ENCODE results near the gene PRKAA2.

PRKAA2 gene

DNA sequence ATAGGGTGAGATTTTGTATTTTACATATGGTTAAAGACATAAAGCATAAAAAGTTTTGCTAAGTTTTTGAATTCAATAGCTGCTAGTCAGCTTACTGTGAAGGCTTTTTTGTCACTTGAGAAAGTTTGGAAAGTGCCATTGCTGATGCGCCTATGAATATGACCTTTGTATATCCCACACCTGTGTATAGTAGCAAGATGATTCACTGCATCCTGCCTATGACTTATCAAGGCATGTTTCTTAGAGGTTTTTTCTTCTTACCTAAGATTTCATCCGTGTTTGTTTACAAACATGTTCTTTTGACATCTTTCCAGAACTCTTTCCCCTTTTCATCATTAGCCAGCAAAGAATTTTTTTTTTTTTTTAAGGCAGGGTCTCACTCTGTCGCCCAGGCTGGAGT lies 51.5 kb downstream of the PRKAA2 start:
- Histone ChIP-seq H3K4me1 (ENCODE audit: insufficient read depth, low read length, severe bottlenecking) (no peaks in the 10 kb centered on the region), H3K4me2 (ENCODE audit: low read length) (no peak overlapping the region), H3K4me3 (ENCODE audit: low read depth, low read length, poor library complexity, severe bottlenecking) (no peak overlapping the region), H2AFZ (ENCODE audit: low read length) (no peak overlapping the region), H3K27ac (ENCODE audit: low read depth, low read length, poor library complexity, severe bottlenecking) (no peak overlapping the region), H3K79me2 (ENCODE audit: insufficient read depth, low read length) (no peaks in the 10 kb centered on the region), H3F3A (ENCODE audit: insufficient read depth, low read length) (no peaks in the 10 kb centered on the region), H3K27me3 (ENCODE audit: insufficient read depth, low read length) (no peaks in the 10 kb centered on the region), H3K9ac (ENCODE audit: low read length) (no peak overlapping the region), H4K20me1 (ENCODE audit: insufficient read depth, low read length) (no peaks in the 10 kb centered on the region), H3K9me3 (ENCODE audit: low read length) (0 out of 2 replicates have a peak, but pooled peaks cover 2% of the 10 kb centered on the region), H3K36me3 (ENCODE audit: insufficient read depth, low read length) (no peaks in the 10 kb centered on the region), H3K9me2 (ENCODE audit: low read depth, low read length) (no peaks in the 10 kb centered on the region)
- TF ChIP-seq EZH2 (IDR thresholded peaks at IDR 0.05; ENCODE audit: borderline replicate concordance, low read length): no peak
- TF ChIP-seq, protein P1, sequence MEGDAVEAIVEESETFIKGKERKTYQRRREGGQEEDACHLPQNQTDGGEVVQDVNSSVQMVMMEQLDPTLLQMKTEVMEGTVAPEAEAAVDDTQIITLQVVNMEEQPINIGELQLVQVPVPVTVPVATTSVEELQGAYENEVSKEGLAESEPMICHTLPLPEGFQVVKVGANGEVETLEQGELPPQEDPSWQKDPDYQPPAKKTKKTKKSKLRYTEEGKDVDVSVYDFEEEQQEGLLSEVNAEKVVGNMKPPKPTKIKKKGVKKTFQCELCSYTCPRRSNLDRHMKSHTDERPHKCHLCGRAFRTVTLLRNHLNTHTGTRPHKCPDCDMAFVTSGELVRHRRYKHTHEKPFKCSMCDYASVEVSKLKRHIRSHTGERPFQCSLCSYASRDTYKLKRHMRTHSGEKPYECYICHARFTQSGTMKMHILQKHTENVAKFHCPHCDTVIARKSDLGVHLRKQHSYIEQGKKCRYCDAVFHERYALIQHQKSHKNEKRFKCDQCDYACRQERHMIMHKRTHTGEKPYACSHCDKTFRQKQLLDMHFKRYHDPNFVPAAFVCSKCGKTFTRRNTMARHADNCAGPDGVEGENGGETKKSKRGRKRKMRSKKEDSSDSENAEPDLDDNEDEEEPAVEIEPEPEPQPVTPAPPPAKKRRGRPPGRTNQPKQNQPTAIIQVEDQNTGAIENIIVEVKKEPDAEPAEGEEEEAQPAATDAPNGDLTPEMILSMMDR (IDR thresholded peaks at IDR 0.05; ENCODE audit: low read length): no peak

DNA sequence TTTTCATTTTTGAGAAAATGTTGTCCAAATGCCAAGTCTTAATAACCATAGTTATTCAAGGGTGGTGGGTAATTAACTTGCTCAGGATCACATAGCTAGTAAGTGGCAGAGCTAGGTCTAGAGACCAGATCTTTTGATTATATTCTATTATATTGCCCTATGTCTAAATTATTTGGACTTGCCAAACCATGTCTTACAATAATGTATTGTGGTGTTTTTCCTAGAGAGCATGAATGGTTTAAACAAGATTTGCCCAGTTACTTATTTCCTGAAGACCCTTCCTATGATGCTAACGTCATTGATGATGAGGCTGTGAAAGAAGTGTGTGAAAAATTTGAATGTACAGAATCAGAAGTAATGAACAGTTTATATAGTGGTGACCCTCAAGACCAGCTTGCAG lies 58.6 kb downstream of the PRKAA2 start:
- Histone ChIP-seq H3K4me3 (ENCODE audit: low read depth, low read length, poor library complexity, severe bottlenecking) (no peak overlapping the region), H3K79me2 (ENCODE audit: insufficient read depth, low read length) (no peaks in the 10 kb centered on the region), H3F3A (ENCODE audit: insufficient read depth, low read length) (no peaks in the 10 kb centered on the region), H3K4me1 (ENCODE audit: insufficient read depth, low read length, severe bottlenecking) (no peaks in the 10 kb centered on the region), H3K27me3 (ENCODE audit: insufficient read depth, low read length) (no peaks in the 10 kb centered on the region), H3K9me2 (ENCODE audit: low read depth, low read length) (no peaks in the 10 kb centered on the region), H3K9me3 (ENCODE audit: low read length) (0 out of 2 replicates have a peak, but pooled peaks cover 2% of the 10 kb centered on the region), H3K36me3 (ENCODE audit: insufficient read depth, low read length) (no peaks in the 10 kb centered on the region), H3K27ac (ENCODE audit: low read depth, low read length, poor library complexity, severe bottlenecking) (no peak overlapping the region), H3K9ac (ENCODE audit: low read length) (no peak overlapping the region), H3K4me2 (ENCODE audit: low read length) (no peak overlapping the region), H4K20me1 (ENCODE audit: insufficient read depth, low read length) (no peaks in the 10 kb centered on the region), H2AFZ (ENCODE audit: low read length) (no peak overlapping the region)
- TF ChIP-seq, protein P1 (IDR thresholded peaks at IDR 0.05; ENCODE audit: low read length): no peak
- TF ChIP-seq EZH2 (IDR thresholded peaks at IDR 0.05; ENCODE audit: borderline replicate concordance, low read length): no peak

DNA sequence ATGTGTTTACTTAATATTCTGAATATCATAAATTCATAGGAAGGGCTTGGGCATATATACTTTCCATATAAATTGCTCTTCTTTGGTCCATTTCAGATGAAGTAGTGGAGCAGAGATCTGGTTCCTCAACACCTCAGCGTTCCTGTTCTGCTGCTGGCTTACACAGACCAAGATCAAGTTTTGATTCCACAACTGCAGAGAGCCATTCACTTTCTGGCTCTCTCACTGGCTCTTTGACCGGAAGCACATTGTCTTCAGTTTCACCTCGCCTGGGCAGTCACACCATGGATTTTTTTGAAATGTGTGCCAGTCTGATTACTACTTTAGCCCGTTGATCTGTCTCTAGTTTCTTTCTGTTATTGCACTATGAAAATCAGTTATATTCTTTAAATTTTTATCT lies 62.3 kb downstream of the PRKAA2 start:
- Histone ChIP-seq H3F3A (ENCODE audit: insufficient read depth, low read length) (no peaks in the 10 kb centered on the region), H3K4me2 (ENCODE audit: low read length) (no peak overlapping the region), H2AFZ (ENCODE audit: low read length) (no peak overlapping the region), H3K4me3 (ENCODE audit: low read depth, low read length, poor library complexity, severe bottlenecking) (no peak overlapping the region), H3K9me3 (ENCODE audit: low read length) (no peaks in the 10 kb centered on the region), H4K20me1 (ENCODE audit: insufficient read depth, low read length) (no peaks in the 10 kb centered on the region), H3K79me2 (ENCODE audit: insufficient read depth, low read length) (no peaks in the 10 kb centered on the region), H3K27me3 (ENCODE audit: insufficient read depth, low read length) (no peaks in the 10 kb centered on the region), H3K36me3 (ENCODE audit: insufficient read depth, low read length) (no peaks in the 10 kb centered on the region), H3K27ac (ENCODE audit: low read depth, low read length, poor library complexity, severe bottlenecking) (no peak overlapping the region), H3K4me1 (ENCODE audit: insufficient read depth, low read length, severe bottlenecking) (no peaks in the 10 kb centered on the region), H3K9ac (ENCODE audit: low read length) (no peak overlapping the region), H3K9me2 (ENCODE audit: low read depth, low read length) (no peaks in the 10 kb centered on the region)
- TF ChIP-seq, protein P1 (IDR thresholded peaks at IDR 0.05; ENCODE audit: low read length): no peak
- no peak for TF ChIP-seq EZH2 (IDR thresholded peaks at IDR 0.05; ENCODE audit: borderline replicate concordance, low read length)
